K562 (cell line): Measurements from ENCODE around the gene CPPED1.

Experiments
- ARID4B ChIP-seq: sonication (generic); formaldehyde crosslinking; IDR thresholded peaks from 2 replicates; pipeline ENCODE4 v1.8.0; 2022; ENCODE audit warnings: mild to moderate bottlenecking, missing genetic modification reagents
- CTCF ChIP-seq, 3 experiments: IDR thresholded peaks in 2 of 3; conservative IDR thresholded peaks in 1 of 3; 2 replicates each; pipeline ENCODE4 v1.5.1; 2011 to 2012; ENCODE audit warnings: low read length in 3 of 3, mild to moderate bottlenecking in 3 of 3, control low read depth in 2 of 3, improper control_type of control experiment in 1 of 3, inconsistent platforms in 1 of 3, low read depth in 1 of 3, mixed read lengths in 1 of 3, moderate library complexity in 1 of 3; ENCODE audit not compliant: insufficient read depth in 2 of 3
- NFIC ChIP-seq: fragments of 450-650 bp; IDR thresholded peaks from 2 replicates; pipeline ENCODE4 v1.6.1; 2017; ENCODE audit warnings: mild to moderate bottlenecking, inconsistent platforms
- RCOR1 ChIP-seq, 2 experiments: IDR thresholded peaks; 2 replicates each; pipeline ENCODE4 v1.6.1; 2012; ENCODE audit warnings: low read depth in 2 of 2, low read length in 2 of 2, borderline replicate concordance in 1 of 2, improper control_type of control experiment in 1 of 2
- SIX5 ChIP-seq, 2 experiments: IDR thresholded peaks; 2 replicates each; pipeline ENCODE4 v1.6.1; 2011; ENCODE audit warnings: low read length in 2 of 2, borderline replicate concordance in 1 of 2, low read depth in 1 of 2, mild to moderate bottlenecking in 1 of 2, moderate library complexity in 1 of 2; ENCODE audit not compliant: insufficient read depth in 1 of 2
- ZNF217 ChIP-seq: sonication (generic); formaldehyde crosslinking; IDR thresholded peaks from 2 replicates; pipeline ENCODE4 v1.8.0; 2022; ENCODE audit warnings: mild to moderate bottlenecking, missing genetic modification reagents
- TF ChIP-seq, protein P1 (sequence below), 2 experiments: fragments of 450-650 bp in 1 of 2; sonication (generic) in 1 of 2; formaldehyde crosslinking; conservative IDR thresholded peaks; 2 replicates each; pipeline versions ENCODE4 v1.4.0 to v1.8.1; 2020 to 2022; ENCODE audit warnings: mild to moderate bottlenecking in 1 of 2, missing genetic modification reagents in 1 of 2
- TF ChIP-seq, protein P2 (sequence below): sonication (generic); formaldehyde crosslinking; IDR thresholded peaks from 2 replicates; pipeline ENCODE4 v1.9.0; 2022; ENCODE audit warnings: mild to moderate bottlenecking, missing genetic modification reagents

- TF ChIP-seq NFIC (no peak), RCOR1 (IDR thresholded peaks at IDR 0.05; ENCODE audit: borderline replicate concordance in 1 of 2, low read depth in 2 of 2, low read length in 2 of 2) (no peak), CTCF (IDR thresholded peaks at IDR 0.05 in 2 of 3, conservative IDR thresholded peaks at IDR 0.05 in 1 of 3; ENCODE audit: insufficient read depth in 2 of 3, low read depth in 1 of 3, low read length in 3 of 3) (no peak), SIX5 (IDR thresholded peaks at IDR 0.05; ENCODE audit: borderline replicate concordance in 1 of 2, insufficient read depth in 1 of 2, low read depth in 1 of 2, low read length in 2 of 2) (no peak), ARID4B (CRISPR knock-in tag) (no peak), ZNF217 (CRISPR knock-in tag) (no peak)
- TF ChIP-seq, protein P1, sequence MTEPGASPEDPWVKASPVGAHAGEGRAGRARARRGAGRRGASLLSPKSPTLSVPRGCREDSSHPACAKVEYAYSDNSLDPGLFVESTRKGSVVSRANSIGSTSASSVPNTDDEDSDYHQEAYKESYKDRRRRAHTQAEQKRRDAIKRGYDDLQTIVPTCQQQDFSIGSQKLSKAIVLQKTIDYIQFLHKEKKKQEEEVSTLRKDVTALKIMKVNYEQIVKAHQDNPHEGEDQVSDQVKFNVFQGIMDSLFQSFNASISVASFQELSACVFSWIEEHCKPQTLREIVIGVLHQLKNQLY (CRISPR knock-in tag; conservative IDR thresholded peaks at IDR 0.05), result no peak
- TF ChIP-seq, protein P2, sequence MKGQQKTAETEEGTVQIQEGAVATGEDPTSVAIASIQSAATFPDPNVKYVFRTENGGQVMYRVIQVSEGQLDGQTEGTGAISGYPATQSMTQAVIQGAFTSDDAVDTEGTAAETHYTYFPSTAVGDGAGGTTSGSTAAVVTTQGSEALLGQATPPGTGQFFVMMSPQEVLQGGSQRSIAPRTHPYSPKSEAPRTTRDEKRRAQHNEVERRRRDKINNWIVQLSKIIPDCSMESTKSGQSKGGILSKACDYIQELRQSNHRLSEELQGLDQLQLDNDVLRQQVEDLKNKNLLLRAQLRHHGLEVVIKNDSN (CRISPR knock-in tag), result no peak
Observed at GRCh38 chr16:12833926-12834325, 30.2 kb upstream of the CPPED1 start.
